ENCODE measurements around the gene SH3BP4. TPM values are rescaled to one million over a fixed set of nuclear protein-coding genes. Genes with fewer than 3 reads are reported as not detected.
A peak's percentile ranks its signal among the peaks of the same experiment; 100 is the strongest.

Gene SH3BP4
- total RNA-seq, 4 donors from 2014 or later = 29.3 to 63.0 (median 42.9) TPM

- no peaks in the 10 kb centered on the region for H3K9me3 ChIP-seq
- no peak for TF ChIP-seq CTCF (IDR thresholded peaks at IDR 0.05)
- no peak for TF ChIP-seq POLR2AphosphoS5 (IDR thresholded peaks at IDR 0.05)
- TF ChIP-seq EP300 (IDR thresholded peaks at IDR 0.05) = no peak
- H3K4me1 ChIP-seq = peaks cover 0 to 70% (median 0%) of the 10 kb centered on the region in 3 donors
- 57 to 80% methylated on average over 1 of the region's 13 CpGs for WGBS, 2 donors (ENCODE audit: low coverage in 1 of 2)
- H3K27ac ChIP-seq = peak overlapping the region in 1 of 4 donors; percentile 14
- ATAC-seq = no peak
- H3K4me3 ChIP-seq = no peak overlapping the region
- no peaks in the 10 kb centered on the region for H3K27me3 ChIP-seq
- H3K36me3 ChIP-seq = peaks cover 0 to 11% of the 10 kb centered on the region in 2 donors
Observed at GRCh38 chr2:234996941-234997270, 45.1 kb downstream of the SH3BP4 start.

DNA sequence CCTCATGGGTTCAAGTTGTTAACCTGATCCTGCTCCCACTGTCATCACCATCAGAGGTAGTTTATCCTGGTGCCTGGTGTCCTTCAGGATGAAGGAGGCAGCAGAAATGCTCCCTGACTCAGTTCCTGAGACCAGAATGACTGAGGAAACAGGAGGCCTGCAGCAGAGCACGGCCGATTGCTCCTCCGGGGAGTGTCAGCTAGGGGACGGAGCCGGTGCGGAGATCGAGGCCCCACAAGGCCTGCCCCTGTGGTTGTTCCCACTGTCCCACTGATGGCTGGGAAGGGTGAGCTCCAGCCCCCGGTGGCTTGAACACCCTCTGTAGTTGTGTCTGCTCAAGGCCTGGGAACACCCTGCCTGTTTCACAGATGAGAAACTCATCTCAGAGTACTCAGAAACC lies 45.6 kb downstream of the SH3BP4 start:
- TF ChIP-seq EP300 (IDR thresholded peaks at IDR 0.05) = no peak
- TF ChIP-seq POLR2AphosphoS5 (IDR thresholded peaks at IDR 0.05) = no peak
- TF ChIP-seq POLR2A (IDR thresholded peaks at IDR 0.05) = no peak
- TF ChIP-seq CTCF (IDR thresholded peaks at IDR 0.05) = no peak
- Histone ChIP-seq H3K36me3 (peaks cover 0 to 11% of the 10 kb centered on the region in 2 donors), H3K9me3 (no peaks in the 10 kb centered on the region), H3K27me3 (no peaks in the 10 kb centered on the region), H3K4me1 (peaks cover 0 to 65% (median 0%) of the 10 kb centered on the region in 3 donors), H3K4me3 (no peak overlapping the region), H3K27ac (no peak overlapping the region)
- 90% methylated on average over 2 of the region's 8 CpGs; no CpG with 5 or more reads in 1 of the 2 donors for WGBS, 2 donors (ENCODE audit: low coverage in 1 of 2)
- ATAC-seq = no peak

DNA sequence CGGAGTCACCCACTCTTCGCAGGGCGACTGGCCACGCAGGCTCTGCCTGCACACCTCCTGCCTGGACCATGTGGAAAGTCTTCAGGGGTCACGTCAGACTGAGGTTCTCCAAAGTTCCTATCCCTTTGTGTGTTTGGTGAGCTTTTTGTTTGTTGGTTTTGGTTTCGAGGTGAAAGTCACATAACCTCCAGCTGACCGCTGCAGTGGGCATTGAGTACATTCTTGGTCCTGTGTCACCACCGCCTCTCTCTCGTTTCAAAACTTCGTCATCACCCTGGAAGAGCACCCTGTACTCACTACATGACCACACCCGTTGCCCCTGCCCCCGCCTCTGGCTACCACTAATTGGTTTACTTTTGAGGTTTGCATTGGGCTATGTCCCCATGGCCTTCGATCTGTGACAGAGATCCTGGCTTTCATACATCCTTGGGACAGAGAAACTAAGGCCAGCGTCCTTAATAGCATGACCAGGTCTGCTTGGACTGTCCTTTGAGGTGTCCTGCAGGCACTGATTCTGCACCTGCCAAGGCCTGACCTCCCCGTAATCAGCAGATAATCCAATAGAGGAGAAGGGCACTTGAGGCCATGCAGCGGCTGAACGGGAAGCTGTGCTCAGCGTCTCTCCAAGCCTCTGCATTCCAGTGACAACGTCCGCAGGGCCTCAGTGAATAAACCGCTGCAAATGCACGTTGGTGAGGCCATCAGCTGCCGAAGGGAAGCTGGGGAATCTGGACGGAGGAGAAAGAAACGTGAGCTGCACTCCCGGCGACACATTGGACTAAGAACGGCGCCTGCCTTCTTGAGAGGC lies 46.8 kb downstream of the SH3BP4 start:
- no peak for ATAC-seq
- Histone ChIP-seq H3K36me3 (peaks cover 0 to 11% of the 10 kb centered on the region in 2 donors), H3K27ac (no peak overlapping the region), H3K4me3 (no peak overlapping the region), H3K27me3 (no peaks in the 10 kb centered on the region), H3K4me1 (peaks cover 0 to 53% (median 0%) of the 10 kb centered on the region in 3 donors), H3K9me3 (no peaks in the 10 kb centered on the region)
- TF ChIP-seq POLR2AphosphoS5 (IDR thresholded peaks at IDR 0.05) = no peak
- no peak for TF ChIP-seq POLR2A (IDR thresholded peaks at IDR 0.05)
- no peak for TF ChIP-seq EP300 (IDR thresholded peaks at IDR 0.05)
- TF ChIP-seq CTCF (IDR thresholded peaks at IDR 0.05) = no peak
- 88 to 93% methylated on average over 11 to 19 of the region's 29 CpGs for WGBS, 2 donors (ENCODE audit: low coverage in 1 of 2)

- Histone ChIP-seq H3K9me3 (no peaks in the 10 kb centered on the region), H3K4me3 (no peak overlapping the region), H3K27ac (no peak overlapping the region), H3K4me1 (peaks cover 0 to 43% (median 0%) of the 10 kb centered on the region in 3 donors), H3K27me3 (no peaks in the 10 kb centered on the region), H3K36me3 (peaks cover 0 to 11% of the 10 kb centered on the region in 2 donors)
- WGBS, 2 donors (ENCODE audit: low coverage in 1 of 2) = 85 to 90% methylated on average over 5 to 8 of the region's 11 CpGs
- no peak for ATAC-seq
- TF ChIP-seq EP300 (IDR thresholded peaks at IDR 0.05) (no peak), CTCF (IDR thresholded peaks at IDR 0.05) (no peak), POLR2AphosphoS5 (IDR thresholded peaks at IDR 0.05) (no peak), POLR2A (IDR thresholded peaks at IDR 0.05) (no peak)
Observed at GRCh38 chr2:234999740-235000425, 48.1 kb downstream of the SH3BP4 start.

All from gastroesophageal sphincter (tissue), 4 donors.